Spinal cord (tissue), 10 donors: Measurements from ENCODE around the gene SRGAP3. TPM values are rescaled to one million over a fixed set of nuclear protein-coding genes. Genes with fewer than 3 reads are reported as not detected.

Source experiments
- DNase-seq, 6 donors: peaks; one replicate each; pipeline versions ENCODE4 v3.0.0 to v3.0.0-alpha.2; 2013 to 2015; ENCODE audit warnings: low spot score in 6 of 6, low read depth in 4 of 6
- H3K27ac ChIP-seq: one replicate; pipeline ENCODE4 v1.5.1; 2013; ENCODE audit warnings: low read depth, low read length, control low read depth
- H3K27me3 ChIP-seq: one replicate; pipeline ENCODE4 v1.6.1; 2013; ENCODE audit warnings: low read length; ENCODE audit not compliant: control insufficient read depth, insufficient read depth
- H3K36me3 ChIP-seq: one replicate; pipeline ENCODE4 v1.6.1; 2013; ENCODE audit warnings: low read length; ENCODE audit not compliant: control insufficient read depth, insufficient read depth
- H3K4me1 ChIP-seq: one replicate; pipeline ENCODE4 v1.6.1; 2013; ENCODE audit warnings: low read length; ENCODE audit not compliant: control insufficient read depth, insufficient read depth
- H3K4me3 ChIP-seq: one replicate; pipeline ENCODE4 v1.5.1; 2013; ENCODE audit warnings: low read depth, low read length, control low read depth
- H3K9me3 ChIP-seq: one replicate; pipeline ENCODE4 v1.6.1; 2013; ENCODE audit warnings: low read length; ENCODE audit not compliant: control insufficient read depth, insufficient read depth
- WGBS: methylation state at CpG from one replicate; pipeline ENCODE4 v1.1.5; 2013; ENCODE audit warnings: missing lambda C conversion rate; ENCODE audit not compliant: insufficient coverage; 5-methylcytosine and 5-hydroxymethylcytosine counted together
- polyA plus RNA-seq, 2 donors: library from polyadenylated mRNA; unstranded; fragments of 120-200 nt; gene quantifications; one replicate each; pipeline ENCODE4 v1.2.1, GENCODE V29; 2013; ENCODE audit not compliant: insufficient read length in 2 of 2
- total RNA-seq, 2 donors: library from RNA; depleted of rRNA in 1 of 2; stranded (reverse); fragments of 120-200 nt in 1 of 2; fragments of >200 nt in 1 of 2; gene quantifications; one replicate each; pipeline versions ENCODE4 v1.2.3 to v1.2.4, GENCODE V29; 2013 to 2014
- donor health status: healthy.

The SRGAP3 gene
- total and polyA plus RNA-seq, 4 donors: 46.1 to 71.9 (median 65.6) TPM

- Histone ChIP-seq H3K4me1 (peaks cover 30% of the 10 kb centered on the region), H3K36me3 (no peaks in the 10 kb centered on the region), H3K27ac (no peak overlapping the region), H3K4me3 (no peak overlapping the region), H3K27me3 (no peaks in the 10 kb centered on the region), H3K9me3 (no peaks in the 10 kb centered on the region)
- WGBS: 100% methylated on average over 1 of the region's 2 CpGs
- DNase-seq: no peak
Observed at GRCh38 chr3:9208605-9209152, 40.8 kb downstream of the SRGAP3 start.

DNA sequence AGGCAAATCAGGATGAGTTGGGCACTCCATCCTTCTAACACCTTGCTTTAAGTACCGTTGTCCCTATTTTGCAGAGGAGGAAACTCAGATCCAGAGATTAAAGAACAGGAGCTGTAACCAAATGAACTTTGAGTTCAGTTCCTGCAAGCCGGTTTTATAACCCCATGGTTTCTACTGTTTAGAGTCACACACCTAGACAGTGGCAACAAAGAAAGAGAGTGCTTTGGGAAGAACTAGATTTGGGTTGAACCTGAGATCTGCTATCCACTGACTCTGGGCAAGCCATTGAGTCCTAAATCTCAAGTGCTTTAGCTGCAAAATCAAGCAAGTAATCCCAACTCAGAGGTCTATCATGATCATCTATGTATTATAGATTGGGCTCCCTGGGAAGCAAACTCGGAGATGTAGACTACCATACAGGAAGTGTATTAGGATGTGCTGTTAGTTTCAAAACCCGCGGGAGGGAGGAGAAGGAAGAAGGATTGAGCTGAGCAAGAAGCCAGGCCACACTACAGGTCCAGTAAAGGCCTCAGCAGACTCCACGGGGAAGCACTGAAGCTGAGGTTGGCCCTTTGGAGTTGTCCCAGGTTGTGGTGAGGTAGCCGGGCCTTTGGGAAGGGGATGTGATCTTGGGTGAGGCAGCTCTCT, 42.2 kb downstream of the SRGAP3 start:
- WGBS: 97% methylated on average over 6 of the region's 7 CpGs
- no peaks in the 10 kb centered on the region for H3K27me3 ChIP-seq
- H3K4me3 ChIP-seq: no peak overlapping the region
- H3K4me1 ChIP-seq: peaks cover 34% of the 10 kb centered on the region
- no peak overlapping the region for H3K27ac ChIP-seq
- no peaks in the 10 kb centered on the region for H3K36me3 ChIP-seq
- no peak for DNase-seq
- H3K9me3 ChIP-seq: no peaks in the 10 kb centered on the region

DNA sequence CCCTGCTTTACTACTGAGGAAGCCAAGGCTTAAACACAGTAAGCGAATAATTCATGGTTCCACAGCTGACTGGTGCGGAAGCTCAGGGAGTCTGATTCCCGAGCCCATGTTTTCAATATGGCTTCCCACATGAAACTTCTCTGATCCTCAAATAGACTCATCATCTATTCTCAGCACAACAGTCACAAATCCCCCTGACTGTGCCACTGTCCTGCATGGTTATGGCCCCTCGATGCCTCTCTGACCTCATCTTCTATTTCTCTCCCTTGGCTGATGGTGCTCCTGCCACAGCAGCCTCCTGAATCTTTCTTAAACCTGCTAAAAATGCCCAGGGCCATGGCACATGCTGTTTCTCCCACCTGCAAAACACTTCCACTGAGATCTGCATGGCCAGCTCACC, 43.2 kb downstream of the SRGAP3 start:
- Histone ChIP-seq H3K27ac (no peak overlapping the region), H3K27me3 (no peaks in the 10 kb centered on the region), H3K4me1 (peaks cover 41% of the 10 kb centered on the region), H3K4me3 (no peak overlapping the region), H3K36me3 (no peaks in the 10 kb centered on the region), H3K9me3 (no peaks in the 10 kb centered on the region)
- 44% methylated on average over 4 of the region's 4 CpGs for WGBS
- DNase-seq: no peak

GRCh38 chr3:9205345-9206143, 43.9 kb downstream of the SRGAP3 start:
- H3K9me3 ChIP-seq: no peaks in the 10 kb centered on the region
- 67% methylated on average over 7 of the region's 9 CpGs for WGBS
- no peaks in the 10 kb centered on the region for H3K27me3 ChIP-seq
- DNase-seq: no peak
- peak overlapping the region; percentile 92 for H3K27ac ChIP-seq
- H3K36me3 ChIP-seq: no peaks in the 10 kb centered on the region
- H3K4me3 ChIP-seq: no peak overlapping the region
- peaks cover 49% of the 10 kb centered on the region for H3K4me1 ChIP-seq

GRCh38 chr3:9204253-9204992, 45.0 kb downstream of the SRGAP3 start:
- Histone ChIP-seq H3K4me3 (no peak overlapping the region), H3K4me1 (peaks cover 55% of the 10 kb centered on the region)
- peak in 4 of 6 donors; percentile 62 to 92 (median 79) for DNase-seq

GRCh38 chr3:9203317-9203716, 46.1 kb downstream of the SRGAP3 start:
- DNase-seq: no peak
- Histone ChIP-seq H3K27me3 (no peaks in the 10 kb centered on the region), H3K36me3 (no peaks in the 10 kb centered on the region), H3K27ac (peak overlapping the region; percentile 92), H3K4me3 (no peak overlapping the region), H3K9me3 (no peaks in the 10 kb centered on the region), H3K4me1 (peaks cover 62% of the 10 kb centered on the region)
- WGBS: 77% methylated on average over 1 of the region's 2 CpGs

More at GRCh38 chr3:9204253-9204992, 45.0 kb downstream of the SRGAP3 start:
- peak overlapping the region; percentile 92 for H3K27ac ChIP-seq
- 15% methylated on average over 11 of the region's 17 CpGs for WGBS
- H3K36me3 ChIP-seq: no peaks in the 10 kb centered on the region
- no peaks in the 10 kb centered on the region for H3K9me3 ChIP-seq
- H3K27me3 ChIP-seq: no peaks in the 10 kb centered on the region

DNA sequence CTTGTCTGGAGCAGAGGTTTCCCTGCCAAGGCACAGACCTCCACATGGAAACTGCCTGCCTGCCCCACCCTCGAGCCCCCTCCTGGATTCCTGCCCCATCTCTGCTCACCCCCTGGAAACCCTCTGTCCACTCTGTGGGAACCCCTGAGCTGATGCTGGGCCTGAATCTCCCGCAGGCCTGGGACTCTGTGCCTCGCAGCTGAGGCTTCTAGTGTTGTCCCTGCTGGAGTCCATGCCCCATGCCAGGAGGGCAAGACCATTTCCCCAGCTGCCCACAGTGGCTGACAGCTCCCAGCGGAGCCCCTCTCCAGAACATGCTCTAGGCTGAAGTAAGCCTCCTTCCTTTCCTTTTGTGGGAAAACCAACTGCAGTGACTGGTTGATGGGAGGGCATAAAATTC, 46.9 kb downstream of the SRGAP3 start:
- WGBS: 19% methylated on average over 3 of the region's 4 CpGs
- no peaks in the 10 kb centered on the region for H3K27me3 ChIP-seq
- H3K9me3 ChIP-seq: no peaks in the 10 kb centered on the region
- no peaks in the 10 kb centered on the region for H3K36me3 ChIP-seq
- no peak overlapping the region for H3K4me3 ChIP-seq
- H3K27ac ChIP-seq: peak overlapping the region; percentile 92
- peak in 2 of 6 donors; percentile 38 to 43 for DNase-seq
- peaks cover 63% of the 10 kb centered on the region for H3K4me1 ChIP-seq

DNA sequence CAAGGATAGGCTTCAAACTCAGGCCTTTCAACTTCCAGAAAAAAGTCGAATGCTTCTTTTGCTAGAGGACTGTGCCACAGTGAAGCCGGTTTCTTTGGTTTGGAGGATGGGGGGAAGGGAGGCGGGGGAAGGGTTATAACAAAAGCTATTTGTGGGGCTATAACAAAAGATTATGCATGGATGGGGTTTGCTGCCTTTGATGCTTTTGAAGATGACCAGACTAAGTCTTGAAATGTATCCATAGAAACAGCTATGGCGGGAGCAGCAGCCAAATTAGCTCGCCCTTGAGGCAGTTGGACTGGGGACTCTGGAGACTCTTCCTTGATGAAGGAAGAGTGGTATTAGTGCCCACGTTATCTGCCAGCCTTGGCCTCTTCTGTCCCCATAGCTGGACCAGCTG, 47.5 kb downstream of the SRGAP3 start:
- H3K27ac ChIP-seq: peak overlapping the region; percentile 92

GRCh38 chr3:9201266-9201665, 48.2 kb downstream of the SRGAP3 start:
- Histone ChIP-seq H3K9me3 (no peaks in the 10 kb centered on the region), H3K36me3 (no peaks in the 10 kb centered on the region), H3K27ac (peak overlapping the region; percentile 92), H3K27me3 (no peaks in the 10 kb centered on the region), H3K4me3 (no peak overlapping the region), H3K4me1 (peaks cover 58% of the 10 kb centered on the region)
- DNase-seq: peak in 2 of 6 donors; percentile 65 to 71
- 90% methylated on average over 2 of the region's 5 CpGs for WGBS

More for the DNA sequence above, 47.5 kb downstream of the SRGAP3 start:
- no peaks in the 10 kb centered on the region for H3K36me3 ChIP-seq
- 47% methylated on average over 6 of the region's 6 CpGs for WGBS
- DNase-seq: peak in 2 of 6 donors; percentile 54 to 73
- H3K27me3 ChIP-seq: no peaks in the 10 kb centered on the region
- no peak overlapping the region for H3K4me3 ChIP-seq
- H3K4me1 ChIP-seq: peaks cover 63% of the 10 kb centered on the region
- no peaks in the 10 kb centered on the region for H3K9me3 ChIP-seq
